Transverse colon (tissue), 4 donors: ENCODE results near the gene THTPA. TPM values are rescaled to one million over a fixed set of nuclear protein-coding genes. Genes with fewer than 3 reads are reported as not detected.

ENCODE experiments used
- DNase-seq: peaks from one replicate; pipeline ENCODE4 v3.0.0-alpha.2; 2019
- H3K27ac ChIP-seq, 4 donors: fragments of 200-600 bp; sonication (generic); 2 replicates each; pipeline ENCODE4 v1.5.1; 2016 to 2018; ENCODE audit warnings: inconsistent platforms in 4 of 4
- H3K27me3 ChIP-seq: fragments of 200-600 bp; sonication (generic); 2 replicates; pipeline ENCODE4 v1.5.1; 2017; ENCODE audit warnings: inconsistent platforms
- H3K36me3 ChIP-seq, 4 donors: fragments of 200-600 bp; sonication (generic); 2 replicates each; pipeline ENCODE4 v1.5.1; 2017 to 2019; ENCODE audit warnings: inconsistent platforms in 4 of 4
- H3K4me1 ChIP-seq, 4 donors: fragments of 200-600 bp; sonication (generic); 2 replicates each; pipeline ENCODE4 v1.5.1; 2017 to 2020; ENCODE audit warnings: inconsistent platforms in 4 of 4
- H3K4me3 ChIP-seq, 4 donors: fragments of 200-600 bp; sonication (generic); 1 replicate in 1 of 4; 2 replicates in 3 of 4; pipeline versions ENCODE4 v1.5.1 to v1.6.1; 2017 to 2019; ENCODE audit warnings: inconsistent platforms in 4 of 4
- H3K9me3 ChIP-seq, 2 donors: fragments of 200-600 bp; sonication (generic); 2 replicates each; pipeline ENCODE4 v1.5.1; 2017 to 2019; ENCODE audit warnings: inconsistent platforms in 2 of 2
- CTCF ChIP-seq, 5 experiments: fragments of 200-600 bp in 3 of 5; fragments of 450-650 bp in 2 of 5; sonication (generic) in 3 of 5; IDR thresholded peaks; 1 replicate in 2 of 5; 2 replicates in 3 of 5; pipeline ENCODE4 v1.5.1; 2016 to 2017; ENCODE audit warnings: antibody characterized with exemption in 5 of 5, inconsistent platforms in 3 of 5, mild to moderate bottlenecking in 2 of 5, moderate library complexity in 1 of 5
- EP300 ChIP-seq: sonication (generic); formaldehyde crosslinking; IDR thresholded peaks from one replicate; pipeline ENCODE4 v1.6.1; 2017; ENCODE audit warnings: antibody characterized with exemption, low read depth
- POLR2A ChIP-seq: fragments of 450-650 bp; IDR thresholded peaks from one replicate; pipeline ENCODE4 v1.6.1; 2016; ENCODE audit warnings: antibody characterized with exemption, mild to moderate bottlenecking, moderate library complexity
- POLR2AphosphoS5 ChIP-seq, 3 donors: sonication (generic); formaldehyde crosslinking; IDR thresholded peaks; one replicate each; pipeline ENCODE4 v1.6.1; 2016; ENCODE audit warnings: antibody characterized with exemption in 3 of 3
- WGBS, 2 donors: methylation state at CpG; one replicate each; pipeline ENCODE4 v1.1.5; 2018; ENCODE audit warnings: low coverage in 1 of 2; 5-methylcytosine and 5-hydroxymethylcytosine counted together
- in situ Hi-C, 4 donors: fragments of 200-750 bp; cut with MboI; loops; one replicate each; pipeline versions ENCODE4 v1.15.0 to v1.15.1; 2017; ENCODE audit warnings: low sequenced_read_pairs in 3 of 4, low pct_ligation_motif_present in 1 of 4, low pct_unique_long_range_greater_than_20kb in 1 of 4
- intact Hi-C: fragments of 100-400 bp; cut with DNase I; formaldehyde crosslinking; loops from one replicate; pipeline ENCODE4 v1.15.1; 2023; ENCODE audit warnings: low total_unique reads
- total RNA-seq, 4 donors: library from RNA; depleted of rRNA; stranded (reverse); fragments of >200 nt; gene quantifications; one replicate each; pipeline ENCODE4 v1.1.0, GENCODE V29; 2016

Gene THTPA
- total RNA-seq, 4 donors from 2014 or later, result 6.8 to 34.0 (median 26.0) TPM

DNA sequence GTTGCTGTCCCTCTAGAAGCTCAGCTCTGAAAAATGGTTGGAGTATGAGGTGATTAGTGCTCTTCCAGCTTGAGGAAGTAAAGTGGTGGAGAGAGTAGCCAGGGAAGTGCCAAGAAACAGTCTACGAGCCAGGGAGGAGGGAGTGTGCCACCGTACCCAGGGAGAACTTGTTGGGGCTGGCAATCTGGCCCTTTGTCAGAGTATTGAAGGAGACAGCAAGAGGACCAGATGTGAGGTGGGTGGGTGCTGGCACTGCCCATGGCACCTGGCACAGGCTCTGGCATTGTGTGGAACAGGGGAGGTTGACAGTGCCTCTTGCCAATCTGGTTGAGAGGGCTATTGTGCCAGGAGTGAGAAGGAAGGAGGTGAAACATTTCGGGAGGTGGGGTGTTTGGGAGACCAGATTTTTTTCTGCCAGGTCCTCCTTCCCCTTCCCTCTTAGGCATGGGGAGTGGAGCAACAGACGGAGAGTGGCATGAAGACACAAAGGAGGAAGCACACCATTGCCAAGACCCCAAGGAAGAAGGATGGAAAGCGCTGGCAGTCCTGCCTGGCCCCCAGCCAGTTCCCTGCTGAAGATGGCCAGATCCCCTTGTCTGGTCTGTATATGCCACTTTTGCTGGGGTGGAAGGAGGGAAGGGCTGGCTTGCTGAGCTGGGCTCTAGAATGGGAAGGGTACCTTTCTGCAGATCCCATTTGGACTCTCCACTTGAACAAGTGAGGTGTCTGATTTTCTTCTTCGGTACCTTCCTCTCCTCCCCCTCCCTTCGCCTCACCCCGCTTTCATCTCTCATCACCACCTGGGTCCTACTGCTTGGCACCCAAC lies 42.0 kb upstream of the THTPA start:
- 76 to 88% methylated on average over 3 to 8 of the region's 8 CpGs for WGBS, 2 donors
- no peak overlapping the region for H3K4me3 ChIP-seq
- H3K4me1 ChIP-seq, result no peaks in the 10 kb centered on the region
- intact Hi-C loops, result no loop called here
- no peaks in the 10 kb centered on the region for H3K27me3 ChIP-seq
- no peaks in the 10 kb centered on the region for H3K9me3 ChIP-seq
- no peak overlapping the region for H3K27ac ChIP-seq
- no peak for DNase-seq
- TF ChIP-seq POLR2A (no peak), EP300 (no peak), POLR2AphosphoS5 (IDR thresholded peaks at IDR 0.05) (no peak), CTCF (IDR thresholded peaks at IDR 0.05) (no peak)
- H3K36me3 ChIP-seq, result no peaks in the 10 kb centered on the region
- in situ Hi-C loops, result no loop called here

DNA sequence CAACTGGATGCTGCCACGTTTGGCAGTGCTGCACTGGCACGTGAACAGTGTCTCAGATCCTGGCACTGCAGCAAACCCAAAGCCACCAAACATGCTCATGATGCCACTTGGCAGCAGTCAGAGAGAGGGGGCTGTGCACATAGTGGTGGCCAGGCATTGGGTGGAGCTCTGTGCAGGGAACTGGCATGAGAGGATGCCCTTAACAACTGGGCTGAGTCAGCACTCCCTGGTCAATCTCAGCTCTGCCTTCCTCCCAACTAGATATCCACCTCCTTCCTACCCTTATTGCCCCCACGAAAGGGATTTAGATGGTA lies 41.5 kb upstream of the THTPA start:
- Histone ChIP-seq H3K4me3 (no peak overlapping the region), H3K27me3 (no peaks in the 10 kb centered on the region), H3K9me3 (no peaks in the 10 kb centered on the region), H3K27ac (no peak overlapping the region), H3K36me3 (no peaks in the 10 kb centered on the region), H3K4me1 (no peaks in the 10 kb centered on the region)
- 81% methylated on average over 3 of the region's 3 CpGs; no CpG with 5 or more reads in 1 of the 2 donors for WGBS, 2 donors
- intact Hi-C loops, result no loop called here
- TF ChIP-seq CTCF (IDR thresholded peaks at IDR 0.05) (no peak), POLR2A (no peak), EP300 (no peak), POLR2AphosphoS5 (IDR thresholded peaks at IDR 0.05) (no peak)
- in situ Hi-C loops, result no loop called here
- no peak for DNase-seq

DNA sequence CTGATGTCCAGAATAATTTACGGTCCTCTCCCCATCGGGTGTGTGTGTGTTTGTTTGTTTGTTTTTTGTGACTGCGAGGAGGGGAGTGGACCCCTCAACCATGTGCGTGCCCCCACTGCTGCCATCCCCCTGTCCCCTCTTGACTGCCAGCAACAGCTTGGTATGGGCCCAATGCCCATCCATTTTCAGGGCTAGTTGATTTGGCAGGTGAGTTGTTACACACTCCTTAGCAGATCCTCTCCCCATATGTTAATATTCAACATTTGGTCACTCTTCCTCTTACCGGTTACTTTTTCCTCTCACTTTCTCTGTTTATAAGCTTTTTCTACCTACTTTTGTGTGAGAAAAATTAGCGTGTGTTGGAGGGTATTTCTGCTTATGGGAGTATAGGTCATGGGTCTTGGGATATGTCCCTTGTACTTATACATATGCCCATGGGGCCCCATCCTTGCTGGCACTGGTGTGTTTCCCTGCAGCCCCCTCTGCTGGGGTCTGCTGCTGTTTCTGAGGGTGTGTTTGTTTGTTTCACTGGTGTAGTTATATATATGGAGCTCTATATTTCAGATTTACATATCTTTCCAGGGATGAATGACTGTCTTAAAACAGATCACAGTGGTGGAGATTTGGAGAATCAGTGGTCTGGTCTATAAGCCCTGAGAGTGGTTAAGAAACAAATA lies 38.3 kb upstream of the THTPA start:
- no peaks in the 10 kb centered on the region for H3K36me3 ChIP-seq
- no peak overlapping the region for H3K27ac ChIP-seq
- H3K4me1 ChIP-seq, result no peaks in the 10 kb centered on the region
- in situ Hi-C loops, result no loop called here
- DNase-seq, result no peak
- intact Hi-C loops, result no loop called here
- H3K4me3 ChIP-seq, result no peak overlapping the region
- no peaks in the 10 kb centered on the region for H3K9me3 ChIP-seq
- no peaks in the 10 kb centered on the region for H3K27me3 ChIP-seq
- 89 to 98% methylated on average over 5 to 6 of the region's 6 CpGs for WGBS, 2 donors
- TF ChIP-seq EP300 (no peak), POLR2A (no peak), CTCF (IDR thresholded peaks at IDR 0.05) (no peak), POLR2AphosphoS5 (IDR thresholded peaks at IDR 0.05) (no peak)

- Histone ChIP-seq H3K4me3 (no peak overlapping the region), H3K36me3 (no peaks in the 10 kb centered on the region), H3K9me3 (no peaks in the 10 kb centered on the region), H3K4me1 (no peaks in the 10 kb centered on the region), H3K27me3 (no peaks in the 10 kb centered on the region), H3K27ac (no peak overlapping the region)
- DNase-seq, result no peak
- in situ Hi-C loops (no loop called here), intact Hi-C loops (no loop called here)
- TF ChIP-seq EP300, result no peak
- no peak for TF ChIP-seq CTCF (IDR thresholded peaks at IDR 0.05)
- no peak for TF ChIP-seq POLR2AphosphoS5 (IDR thresholded peaks at IDR 0.05)
- no peak for TF ChIP-seq POLR2A
- WGBS, 2 donors, result 71 to 84% methylated on average over 1 to 4 of the region's 4 CpGs
These were observed 37.4 kb upstream of the THTPA start for GRCh38 chr14:23518709-23519108.
